Ishikawa (cell line): ENCODE measurements around the gene CLNS1A.
"Not testable (repeated sequence)": the region's sequence is repeated elsewhere in the genome, so short reads cannot be mapped to it uniquely, and the experiment has no call there.

Experiments
- CREB1 ChIP-seq: IDR thresholded peaks from 2 replicates; pipeline ENCODE4 v1.6.1; 2012; ENCODE audit warnings: low read depth
- EGR1 ChIP-seq: IDR thresholded peaks from 2 replicates; pipeline ENCODE4 v1.6.1; 2012
- EP300 ChIP-seq: IDR thresholded peaks from 2 replicates; pipeline ENCODE4 v1.6.1; 2012; ENCODE audit warnings: borderline replicate concordance
- FOXM1 ChIP-seq: IDR thresholded peaks from 2 replicates; pipeline ENCODE4 v1.6.1; 2012; ENCODE audit warnings: low read depth, borderline replicate concordance
- NFIC ChIP-seq: IDR thresholded peaks from 2 replicates; pipeline ENCODE4 v1.6.1; 2012
- RAD21 ChIP-seq: IDR thresholded peaks from 2 replicates; pipeline ENCODE4 v1.6.1; 2012; ENCODE audit warnings: low read depth
- TAF1 ChIP-seq: IDR thresholded peaks from 2 replicates; pipeline ENCODE4 v1.6.1; 2012; ENCODE audit warnings: low read depth, mild to moderate bottlenecking
- TCF12 ChIP-seq: IDR thresholded peaks from 2 replicates; pipeline ENCODE4 v1.6.1; 2012; ENCODE audit warnings: low read depth
- TEAD4 ChIP-seq: IDR thresholded peaks from 2 replicates; pipeline ENCODE4 v1.6.1; 2012
- YY1 ChIP-seq: IDR thresholded peaks from 2 replicates; pipeline ENCODE4 v1.6.1; 2012; ENCODE audit warnings: low read depth
- TF ChIP-seq, protein P1 (sequence below): IDR thresholded peaks from 2 replicates; pipeline ENCODE4 v1.6.1; 2012

DNA sequence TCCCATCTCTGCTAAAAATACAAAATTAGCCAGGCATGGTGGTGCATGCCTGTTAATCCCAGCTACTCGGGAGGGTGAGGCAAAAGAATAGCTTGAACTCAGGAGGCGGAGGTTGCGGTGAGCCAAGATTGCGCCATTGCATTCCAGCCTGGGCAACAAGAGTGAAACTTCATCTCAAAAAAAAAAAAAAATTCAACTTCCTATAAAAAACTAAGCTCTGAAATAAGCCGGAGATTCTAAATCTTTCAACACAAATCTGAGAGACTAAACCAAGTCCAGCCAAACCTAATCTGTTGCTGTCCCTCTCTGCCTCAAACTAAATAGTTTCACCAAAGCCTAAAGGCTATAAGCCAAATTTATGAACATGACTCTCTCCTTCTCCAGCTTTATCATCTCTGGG is 3.7 kb downstream of the CLNS1A start:
- TF ChIP-seq, protein P1, sequence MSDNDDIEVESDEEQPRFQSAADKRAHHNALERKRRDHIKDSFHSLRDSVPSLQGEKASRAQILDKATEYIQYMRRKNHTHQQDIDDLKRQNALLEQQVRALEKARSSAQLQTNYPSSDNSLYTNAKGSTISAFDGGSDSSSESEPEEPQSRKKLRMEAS: not testable (repeated sequence)
- TF ChIP-seq CREB1, NFIC, TEAD4, EP300, RAD21, TAF1, TCF12, EGR1, FOXM1, YY1: not testable (repeated sequence)
